ENCODE results near the gene FBXW4.

FBXW4 gene

DNA sequence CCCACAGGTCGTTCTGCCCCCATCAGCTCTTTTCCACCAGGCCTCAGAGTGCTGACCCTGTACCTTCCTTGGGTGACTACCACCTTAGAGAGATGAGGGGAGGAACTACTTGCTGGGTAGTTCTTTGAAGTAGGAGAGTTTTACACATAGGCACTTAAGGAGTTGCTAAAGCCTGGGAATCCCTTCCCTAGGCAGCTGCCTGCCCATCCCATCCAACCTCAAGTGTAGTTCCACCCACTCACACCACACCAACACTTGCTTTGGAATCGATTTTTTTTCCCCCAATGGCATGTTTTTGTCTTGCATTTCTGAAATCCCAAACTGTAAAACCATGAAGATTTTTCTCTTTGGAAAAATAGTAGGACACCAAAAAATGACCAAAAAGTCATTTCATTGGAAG is 47.7 kb downstream of the FBXW4 start:
- Histone ChIP-seq H3K27ac (no peak overlapping the region), H3K4me2 (no peak overlapping the region), H3K4me3 (IDR thresholded peaks at IDR 0.05; ENCODE audit: insufficient read depth, low read depth, low read length) (no peak overlapping the region), H2AFZ (ENCODE audit: low read depth) (no peak overlapping the region), H3K4me1 (ENCODE audit: low read depth, poor library complexity, severe bottlenecking) (no peaks in the 10 kb centered on the region), H3K79me2 (ENCODE audit: insufficient read depth, low read depth) (no peaks in the 10 kb centered on the region), H3K9ac (no peak overlapping the region), H4K20me1 (ENCODE audit: insufficient read depth) (no peaks in the 10 kb centered on the region), H3K36me3 (ENCODE audit: insufficient read depth) (no peaks in the 10 kb centered on the region), H3K27me3 (ENCODE audit: insufficient read depth, low read depth) (no peaks in the 10 kb centered on the region)
- no peak for TF ChIP-seq CTCF (conservative IDR thresholded peaks at IDR 0.05; ENCODE audit: low read depth, low read length)

DNA sequence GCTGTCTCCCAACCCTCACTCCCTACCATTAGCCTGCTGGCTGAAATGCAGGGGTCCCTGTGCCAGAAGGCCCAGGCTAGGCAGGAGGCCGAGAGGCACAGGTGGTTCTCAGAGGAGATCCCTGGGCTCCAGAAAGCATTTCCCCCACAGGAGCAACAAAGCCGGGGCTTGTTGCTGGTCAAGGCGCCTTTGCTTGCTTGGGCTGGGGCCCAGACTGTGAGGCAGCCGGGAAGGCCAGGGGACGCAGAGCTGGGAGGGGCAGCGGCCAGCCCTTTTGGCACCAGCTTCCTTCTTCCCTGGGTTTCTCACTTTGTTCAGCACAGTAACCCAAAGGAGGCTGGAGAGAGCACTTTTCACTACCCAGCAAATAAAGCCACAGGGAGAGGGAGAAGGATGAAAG is 48.6 kb downstream of the FBXW4 start:
- Histone ChIP-seq H3K9ac (no peak overlapping the region), H3K4me2 (no peak overlapping the region), H3K79me2 (ENCODE audit: insufficient read depth, low read depth) (no peaks in the 10 kb centered on the region), H3K4me3 (IDR thresholded peaks at IDR 0.05; ENCODE audit: insufficient read depth, low read depth, low read length) (no peak overlapping the region), H3K27me3 (ENCODE audit: insufficient read depth, low read depth) (no peaks in the 10 kb centered on the region), H3K4me1 (ENCODE audit: low read depth, poor library complexity, severe bottlenecking) (no peaks in the 10 kb centered on the region), H3K36me3 (ENCODE audit: insufficient read depth) (no peaks in the 10 kb centered on the region), H2AFZ (ENCODE audit: low read depth) (no peak overlapping the region), H3K27ac (no peak overlapping the region), H4K20me1 (ENCODE audit: insufficient read depth) (no peaks in the 10 kb centered on the region)
- no peak for TF ChIP-seq CTCF (conservative IDR thresholded peaks at IDR 0.05; ENCODE audit: low read depth, low read length)

DNA sequence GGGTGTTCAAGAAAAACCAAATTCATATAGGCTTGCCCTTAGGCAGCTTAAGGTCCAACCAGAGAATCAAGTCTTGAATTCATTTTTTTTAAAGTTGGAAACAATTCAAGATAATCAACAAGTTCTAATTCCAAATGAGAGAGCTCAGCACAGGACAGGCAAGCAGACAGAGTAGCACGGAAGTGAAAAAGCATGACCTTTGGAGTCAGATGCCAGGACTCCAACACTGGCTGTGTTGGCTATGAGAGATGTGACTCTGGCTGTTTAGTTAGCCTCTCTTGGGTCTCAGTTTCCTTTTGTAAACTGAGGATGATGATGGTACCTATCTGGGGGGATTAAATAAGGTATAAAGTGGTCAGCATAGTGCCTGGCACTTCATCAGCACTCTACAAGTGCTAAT is 49.3 kb downstream of the FBXW4 start:
- Histone ChIP-seq H3K4me1 (ENCODE audit: low read depth, poor library complexity, severe bottlenecking) (no peaks in the 10 kb centered on the region), H3K27me3 (ENCODE audit: insufficient read depth, low read depth) (no peaks in the 10 kb centered on the region), H2AFZ (ENCODE audit: low read depth) (no peak overlapping the region), H3K4me2 (no peak overlapping the region), H3K79me2 (ENCODE audit: insufficient read depth, low read depth) (no peaks in the 10 kb centered on the region), H4K20me1 (ENCODE audit: insufficient read depth) (no peaks in the 10 kb centered on the region), H3K4me3 (IDR thresholded peaks at IDR 0.05; ENCODE audit: insufficient read depth, low read depth, low read length) (no peak overlapping the region), H3K36me3 (ENCODE audit: insufficient read depth) (no peaks in the 10 kb centered on the region), H3K9ac (no peak overlapping the region), H3K27ac (no peak overlapping the region)
- TF ChIP-seq CTCF (conservative IDR thresholded peaks at IDR 0.05; ENCODE audit: low read depth, low read length) = no peak

DNA sequence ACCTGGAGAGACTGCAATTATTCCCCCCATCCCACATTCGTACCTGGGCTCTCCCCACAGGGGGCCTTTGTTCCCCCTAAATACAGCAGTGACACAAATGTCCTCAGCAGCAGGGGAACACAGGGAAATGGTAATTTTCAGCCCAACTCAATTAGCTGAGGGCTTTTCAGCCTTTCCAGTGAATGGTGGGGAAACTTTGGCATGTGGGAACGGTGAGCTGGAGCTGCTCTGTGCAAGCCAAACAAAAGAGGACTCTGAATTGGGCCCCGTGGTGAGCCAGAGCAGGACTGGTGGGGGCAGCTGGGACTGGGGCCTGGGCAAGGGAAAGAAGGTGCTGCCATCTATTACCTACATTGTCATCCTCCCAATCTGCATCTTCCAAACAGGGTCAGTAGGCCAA is 51.0 kb downstream of the FBXW4 start:
- TF ChIP-seq CTCF (conservative IDR thresholded peaks at IDR 0.05; ENCODE audit: low read depth, low read length) = no peak
- Histone ChIP-seq H3K4me3 (IDR thresholded peaks at IDR 0.05; ENCODE audit: insufficient read depth, low read depth, low read length) (no peak overlapping the region), H3K9ac (no peak overlapping the region), H3K79me2 (ENCODE audit: insufficient read depth, low read depth) (no peaks in the 10 kb centered on the region), H3K27ac (no peak overlapping the region), H3K27me3 (ENCODE audit: insufficient read depth, low read depth) (no peaks in the 10 kb centered on the region), H4K20me1 (ENCODE audit: insufficient read depth) (no peaks in the 10 kb centered on the region), H3K4me2 (no peak overlapping the region), H2AFZ (ENCODE audit: low read depth) (no peak overlapping the region), H3K36me3 (ENCODE audit: insufficient read depth) (no peaks in the 10 kb centered on the region), H3K4me1 (ENCODE audit: low read depth, poor library complexity, severe bottlenecking) (no peaks in the 10 kb centered on the region)

- no peak overlapping the region for H3K9ac ChIP-seq
- no peak overlapping the region for H2AFZ ChIP-seq (ENCODE audit: low read depth)
- no peaks in the 10 kb centered on the region for H3K79me2 ChIP-seq (ENCODE audit: insufficient read depth, low read depth)
- no peak for TF ChIP-seq CTCF (conservative IDR thresholded peaks at IDR 0.05; ENCODE audit: low read depth, low read length)
- H3K4me1 ChIP-seq (ENCODE audit: low read depth, poor library complexity, severe bottlenecking) = no peaks in the 10 kb centered on the region
- no peaks in the 10 kb centered on the region for H3K27me3 ChIP-seq (ENCODE audit: insufficient read depth, low read depth)
- no peak overlapping the region for H3K4me3 ChIP-seq (IDR thresholded peaks at IDR 0.05; ENCODE audit: insufficient read depth, low read depth, low read length)
- no peak overlapping the region for H3K4me2 ChIP-seq
- no peaks in the 10 kb centered on the region for H3K36me3 ChIP-seq (ENCODE audit: insufficient read depth)
- H4K20me1 ChIP-seq (ENCODE audit: insufficient read depth) = no peaks in the 10 kb centered on the region
- H3K27ac ChIP-seq = no peak overlapping the region
Measured at GRCh38 chr10:101643546-101643945, 51.4 kb downstream of the FBXW4 start.

Data from KMS-11 (cell line).